AG04450 (cell line): ENCODE results near the gene WDR5. TPM values are rescaled to one million over a fixed set of nuclear protein-coding genes. Genes with fewer than 3 reads are reported as not detected.

Source experiments
- CTCF ChIA-PET: fragments of 300-600, 350-600 bp; formaldehyde crosslinking; extraction: SDS; loops from one replicate; lab custom pipeline; 2022; ENCODE audit warnings: antibody characterized with exemption, inconsistent platforms; lab: Charles Lee
- POLR2A ChIA-PET: fragments of 350-600 bp; formaldehyde crosslinking; extraction: SDS; loops from one replicate; lab custom pipeline; 2021; ENCODE audit warnings: antibody characterized with exemption, inconsistent platforms; lab: Yijun Ruan, JAX
- DNase-seq: peaks from one replicate; pipeline ENCODE4 v3.0.0-alpha.2; 2011; ENCODE audit warnings: low read depth, low spot score
- H3K27ac ChIP-seq: one replicate; pipeline ENCODE4 v1.5.1; 2012; ENCODE audit warnings: low read depth, low read length, control low read depth
- H3K27me3 ChIP-seq: one replicate; pipeline ENCODE4 v1.6.0; 2012; ENCODE audit warnings: low read length; ENCODE audit not compliant: control insufficient read depth, insufficient read depth
- H3K4me3 ChIP-seq: 2 replicates; pipeline ENCODE4 v1.5.1; 2011; ENCODE audit warnings: mild to moderate bottlenecking, low read depth, low read length, control low read depth
- H3K9me3 ChIP-seq: 2 replicates; pipeline ENCODE4 v1.5.1; 2012; ENCODE audit warnings: low read length; ENCODE audit not compliant: control insufficient read depth, insufficient read depth
- CTCF ChIP-seq: IDR thresholded peaks from 2 replicates; pipeline ENCODE4 v1.5.1; 2011; ENCODE audit warnings: low read depth, low read length, control low read depth, inconsistent platforms
- polyA plus RNA-seq: library from polyadenylated mRNA; depleted of rRNA; stranded (reverse); fragments of >200 nt; gene quantifications from 2 replicates; pipeline ENCODE4 v1.2.3, GENCODE V29; 2011

The WDR5 gene
- polyA plus RNA-seq, 1 experiment, result 22.3 TPM

- no peak for DNase-seq
- peaks cover 10% of the 10 kb centered on the region for H3K27me3 ChIP-seq
- ChIA-PET POLR2A (no interaction called here), CTCF (interaction anchor here (0.6 kb wide), 1 partner anchor 199 kb away, joined by 3 read pairs; no protein-coding TSS in a partner anchor)
- H3K27ac ChIP-seq, result no peak overlapping the region
- no peaks in the 10 kb centered on the region; the same call in 1 of the 2 replicates for H3K9me3 ChIP-seq
- TF ChIP-seq CTCF, result no peak
- no peak overlapping the region for H3K4me3 ChIP-seq
Observed at GRCh38 chr9:134196911-134197310, 61.0 kb downstream of the WDR5 start.

- Histone ChIP-seq H3K4me3 (no peak overlapping the region), H3K27me3 (peaks cover 15% of the 10 kb centered on the region), H3K9me3 (no peaks in the 10 kb centered on the region), H3K27ac (no peak overlapping the region)
- ChIA-PET POLR2A (no interaction called here), CTCF (no interaction called here)
- no peak for TF ChIP-seq CTCF
- DNase-seq, result no peak
Observed at GRCh38 chr9:134198791-134199190, 62.9 kb downstream of the WDR5 start.

- no peak for TF ChIP-seq CTCF
- ChIA-PET CTCF (no interaction called here), POLR2A (no interaction called here)
- H3K27ac ChIP-seq, result no peak overlapping the region
- H3K4me3 ChIP-seq, result no peak overlapping the region
- peaks cover 21% of the 10 kb centered on the region for H3K27me3 ChIP-seq
- DNase-seq, result no peak
- H3K9me3 ChIP-seq, result no peaks in the 10 kb centered on the region
Observed at GRCh38 chr9:134200730-134201129, 64.8 kb downstream of the WDR5 start.

GRCh38 chr9:134203224-134203623, 67.3 kb downstream of the WDR5 start:
- Histone ChIP-seq H3K4me3 (no peak overlapping the region), H3K27me3 (peaks cover 21% of the 10 kb centered on the region), H3K27ac (no peak overlapping the region), H3K9me3 (no peaks in the 10 kb centered on the region)
- POLR2A ChIA-PET, result no interaction called here
- no peak for DNase-seq
- CTCF ChIA-PET, result no interaction called here
- no peak for TF ChIP-seq CTCF

GRCh38 chr9:134204041-134204440, 68.2 kb downstream of the WDR5 start:
- no peak for DNase-seq
- ChIA-PET CTCF (no interaction called here), POLR2A (no interaction called here)
- Histone ChIP-seq H3K27ac (no peak overlapping the region), H3K27me3 (peaks cover 18% of the 10 kb centered on the region), H3K4me3 (no peak overlapping the region), H3K9me3 (no peaks in the 10 kb centered on the region)
- TF ChIP-seq CTCF, result no peak
